PFSK-1 (cell line): ENCODE data around the gene PEX10.

ENCODE experiments used
- FOXP2 ChIP-seq: optimal IDR thresholded peaks from 2 replicates; pipeline ENCODE3; 2011; ENCODE audit warnings: borderline replicate concordance, control low read depth, inconsistent platforms; ENCODE audit not compliant: insufficient read depth; ENCODE audit errors: extremely low read length, extremely low read depth
- POLR2AphosphoS5 ChIP-seq: IDR thresholded peaks from 2 replicates; pipeline ENCODE4 v1.6.1; 2012; ENCODE audit warnings: low read depth, mild to moderate bottlenecking, control low read depth, low read length, moderate library complexity
- REST ChIP-seq, 2 experiments: IDR thresholded peaks; 2 replicates each; pipeline versions ENCODE4 v1.6.1 to v1.8.0; 2011 to 2012; ENCODE audit warnings: low read depth in 2 of 2, low read length in 2 of 2, control low read depth in 1 of 2, inconsistent platforms in 1 of 2, mild to moderate bottlenecking in 1 of 2, moderate library complexity in 1 of 2; ENCODE audit not compliant: insufficient read depth in 1 of 2
- SIN3A ChIP-seq: IDR thresholded peaks from 2 replicates; pipeline ENCODE4 v1.6.1; 2012; ENCODE audit warnings: mild to moderate bottlenecking, low read length, moderate library complexity, borderline replicate concordance; ENCODE audit not compliant: insufficient read depth
- TAF1 ChIP-seq: IDR thresholded peaks from 2 replicates; pipeline ENCODE4 v1.6.1; 2012; ENCODE audit warnings: low read length, control low read depth, borderline replicate concordance; ENCODE audit not compliant: insufficient read depth

PEX10 gene

GRCh38 chr1:2363847-2364513 lies 48.4 kb downstream of the PEX10 start:
- no peak for TF ChIP-seq REST (IDR thresholded peaks at IDR 0.05; ENCODE audit: insufficient read depth in 1 of 2, low read depth in 2 of 2, low read length in 2 of 2)
- no peak for TF ChIP-seq FOXP2
- TF ChIP-seq TAF1, result no peak
- no peak for TF ChIP-seq SIN3A

GRCh38 chr1:2360588-2361364 lies 51.6 kb downstream of the PEX10 start:
- TF ChIP-seq REST (IDR thresholded peaks at IDR 0.05; ENCODE audit: insufficient read depth in 1 of 2, low read depth in 2 of 2, low read length in 2 of 2) (no peak), FOXP2 (no peak), TAF1 (no peak), SIN3A (no peak), POLR2AphosphoS5 (no peak)

GRCh38 chr1:2358651-2359640 lies 53.4 kb downstream of the PEX10 start:
- TF ChIP-seq TAF1, result no peak
- no peak for TF ChIP-seq REST (IDR thresholded peaks at IDR 0.05; ENCODE audit: insufficient read depth in 1 of 2, low read depth in 2 of 2, low read length in 2 of 2)
- TF ChIP-seq SIN3A, result no peak
- no peak for TF ChIP-seq POLR2AphosphoS5
- no peak for TF ChIP-seq FOXP2

- TF ChIP-seq TAF1, result no peak
- TF ChIP-seq POLR2AphosphoS5, result no peak
Measured at GRCh38 chr1:2358072-2358471, 54.3 kb downstream of the PEX10 start.

- no peak for TF ChIP-seq FOXP2
- no peak for TF ChIP-seq TAF1
- no peak for TF ChIP-seq REST (IDR thresholded peaks at IDR 0.05; ENCODE audit: insufficient read depth in 1 of 2, low read depth in 2 of 2, low read length in 2 of 2)
- no peak for TF ChIP-seq SIN3A
- no peak for TF ChIP-seq POLR2AphosphoS5
Measured at GRCh38 chr1:2356911-2357845, 55.2 kb downstream of the PEX10 start.
